ENCODE data around the gene GRM7.

GRM7 gene

GRCh38 chr3:7607676-7608075 is 746.8 kb downstream of the GRM7 start:
- DNase-seq, result no peak

- no peak for DNase-seq
Measured at GRCh38 chr3:7610634-7611033, 749.7 kb downstream of the GRM7 start.

GRCh38 chr3:7615043-7615442 is 754.1 kb downstream of the GRM7 start:
- no peak for DNase-seq

GRCh38 chr3:7618606-7619005 is 757.7 kb downstream of the GRM7 start:
- DNase-seq, result no peak

GRCh38 chr3:7620401-7620800 is 759.5 kb downstream of the GRM7 start:
- no peak for DNase-seq

- no peak for DNase-seq
Measured at GRCh38 chr3:7621046-7621630, 760.2 kb downstream of the GRM7 start.

GRCh38 chr3:7621651-7622050 is 760.7 kb downstream of the GRM7 start:
- no peak for DNase-seq

GRCh38 chr3:7625021-7625420 is 764.1 kb downstream of the GRM7 start:
- no peak for DNase-seq

GRCh38 chr3:7630351-7630911 is 769.5 kb downstream of the GRM7 start:
- no peak for DNase-seq

GRCh38 chr3:7630925-7631324 is 770.0 kb downstream of the GRM7 start:
- DNase-seq, result no peak

GRCh38 chr3:7632305-7632704 is 771.4 kb downstream of the GRM7 start:
- DNase-seq, result no peak

GRCh38 chr3:7637694-7638093 is 776.8 kb downstream of the GRM7 start:
- no peak for DNase-seq

GRCh38 chr3:7638103-7638502 is 777.2 kb downstream of the GRM7 start:
- no peak for DNase-seq

GRCh38 chr3:7640787-7641186 is 779.9 kb downstream of the GRM7 start:
- DNase-seq, result no peak

GRCh38 chr3:7646851-7647250 is 785.9 kb downstream of the GRM7 start:
- DNase-seq, result no peak

GRCh38 chr3:7650466-7650865 is 789.6 kb downstream of the GRM7 start:
- DNase-seq, result no peak

GRCh38 chr3:7651274-7651673 is 790.4 kb downstream of the GRM7 start:
- no peak for DNase-seq

GRCh38 chr3:7657214-7658112 is 796.5 kb downstream of the GRM7 start:
- DNase-seq, result no peak

GRCh38 chr3:7658294-7658693 is 797.4 kb downstream of the GRM7 start:
- DNase-seq, result no peak

GRCh38 chr3:7659079-7659478 is 798.2 kb downstream of the GRM7 start:
- no peak for DNase-seq

- no peak for DNase-seq
Measured at GRCh38 chr3:7663771-7664170, 802.9 kb downstream of the GRM7 start.

- DNase-seq, result no peak
Measured at GRCh38 chr3:7667774-7668173, 806.9 kb downstream of the GRM7 start.

GRCh38 chr3:7669641-7670040 is 808.7 kb downstream of the GRM7 start:
- DNase-seq, result no peak

GRCh38 chr3:7678521-7678920 is 817.6 kb downstream of the GRM7 start:
- DNase-seq, result no peak

Measured in stimulated activated CD4-positive, alpha-beta T cell treated with anti-CD3 and anti-CD28 coated beads, Interleukin-4, amount 100 ng/mL, for 4 hours (primary cell).